ENCODE results near the gene TMEM222.
"Not testable (repeated sequence)": the region's sequence is repeated elsewhere in the genome, so short reads cannot be mapped to it uniquely, and the experiment has no call there.

TMEM222 gene

DNA sequence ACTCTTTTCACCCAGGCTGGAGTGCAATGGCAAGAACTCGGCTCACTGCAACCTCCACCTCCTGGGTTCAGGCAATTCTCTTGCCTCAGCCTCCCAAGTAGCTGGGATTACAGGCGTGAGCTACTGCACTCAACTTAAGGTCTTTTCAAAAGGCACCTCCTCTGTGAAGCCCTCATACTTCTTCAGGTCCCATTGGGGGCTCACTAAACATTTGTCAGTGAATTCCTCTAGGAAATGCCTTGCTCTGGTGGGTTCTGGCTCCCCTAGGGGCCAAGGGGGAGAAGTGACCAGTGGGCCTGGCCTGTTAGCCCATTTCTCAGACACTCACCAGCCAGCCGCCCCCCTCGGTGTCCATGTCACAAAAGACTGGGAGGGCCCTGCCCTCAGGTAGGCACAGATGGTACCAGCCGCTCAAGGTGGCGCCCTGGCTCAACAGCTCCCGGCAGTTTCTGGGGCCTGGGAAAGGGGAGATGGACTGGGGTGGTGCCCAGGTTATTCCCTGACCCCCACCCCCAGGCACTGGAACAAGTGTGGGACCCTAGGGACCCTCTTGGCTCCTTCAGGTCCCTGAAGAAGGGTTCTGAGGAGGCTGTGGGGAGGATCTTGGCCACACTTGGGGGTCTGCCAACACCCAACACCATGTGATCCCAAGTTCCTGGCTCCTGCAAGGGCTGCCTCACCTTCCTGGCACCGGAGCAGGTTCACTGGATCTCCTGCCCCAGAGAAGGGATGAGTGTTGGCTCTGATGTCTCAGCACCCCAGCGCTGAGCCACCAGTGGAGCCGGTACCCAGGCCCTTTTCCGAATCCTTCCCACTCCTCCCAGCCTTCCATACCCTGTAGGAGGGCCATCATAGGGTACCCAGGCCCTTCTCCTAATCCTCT is 51.1 kb downstream of the TMEM222 start:
- no peak overlapping the region for H3K27ac Mint-ChIP-seq
- H3K9me3 Mint-ChIP-seq, result no peaks in the 10 kb centered on the region
- peaks cover 0 to 8% of the 10 kb centered on the region in 2 donors for H3K27me3 Mint-ChIP-seq
- no peak for DNase-seq
- ATAC-seq (replicated peaks), result no peak
- H3K4me3 Mint-ChIP-seq, result no peak overlapping the region
- peaks cover 0 to 4% of the 10 kb centered on the region in 2 donors for H3K4me1 Mint-ChIP-seq (ENCODE audit: low read depth in 2 of 2)
- peaks cover 3% of the 10 kb centered on the region for H3K36me3 Mint-ChIP-seq (ENCODE audit: insufficient read depth)

DNA sequence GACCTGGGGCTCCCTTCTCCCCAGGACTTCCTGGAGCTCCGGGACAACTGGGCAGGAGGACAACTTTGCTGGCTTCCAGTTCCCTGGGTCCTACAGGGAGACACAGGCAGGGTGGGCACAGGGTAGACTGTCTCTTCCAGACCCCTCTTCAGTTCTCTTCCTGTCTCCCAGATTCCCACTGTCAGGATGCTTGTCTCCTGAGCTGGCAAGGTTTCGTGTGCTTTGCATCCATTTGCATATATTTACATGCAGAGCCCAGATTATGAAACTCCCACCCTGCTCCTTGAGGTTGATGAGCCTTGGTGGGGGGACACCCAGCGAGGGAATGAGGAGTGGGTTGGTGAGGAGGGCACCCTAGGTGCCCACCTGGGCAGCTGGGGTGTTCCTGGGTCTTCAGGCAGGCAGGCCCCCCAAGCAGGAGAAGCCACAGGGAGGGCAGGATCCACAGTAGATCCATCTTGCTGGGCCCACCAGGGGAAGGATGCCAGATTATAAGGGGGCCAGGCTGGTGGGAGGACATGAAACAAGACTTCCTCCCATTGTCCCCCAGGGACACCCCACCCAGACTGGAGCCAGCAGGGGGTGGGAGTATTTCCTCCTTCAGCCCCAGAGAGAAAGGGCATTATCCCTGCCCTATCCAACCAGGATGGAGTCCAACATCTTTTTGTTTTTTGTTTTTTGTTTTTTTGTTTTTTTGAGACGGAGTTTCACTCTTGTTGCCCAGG is 52.6 kb downstream of the TMEM222 start, which contains the start of gene FCN3:
Gene FCN3, minus strand, starts transcription at position 463 of the 725 bp plus-strand sequence. Its CDS starts 6 bp downstream, at position 457.
- peaks cover 0 to 4% of the 10 kb centered on the region in 2 donors for H3K4me1 Mint-ChIP-seq (ENCODE audit: low read depth in 2 of 2)
- H3K9me3 Mint-ChIP-seq, result no peaks in the 10 kb centered on the region
- no peaks in the 10 kb centered on the region for H3K36me3 Mint-ChIP-seq (ENCODE audit: insufficient read depth)
- DNase-seq (no peak), ATAC-seq (replicated peaks) (no peak)
- H3K4me3 Mint-ChIP-seq, result no peak within 1 kb of the TSS
- H3K27me3 Mint-ChIP-seq, result peaks cover 0 to 8% of the 10 kb centered on the region in 2 donors
- H3K27ac Mint-ChIP-seq, result peak within 1 kb of the TSS in 1 of 2 donors; percentile 44

DNA sequence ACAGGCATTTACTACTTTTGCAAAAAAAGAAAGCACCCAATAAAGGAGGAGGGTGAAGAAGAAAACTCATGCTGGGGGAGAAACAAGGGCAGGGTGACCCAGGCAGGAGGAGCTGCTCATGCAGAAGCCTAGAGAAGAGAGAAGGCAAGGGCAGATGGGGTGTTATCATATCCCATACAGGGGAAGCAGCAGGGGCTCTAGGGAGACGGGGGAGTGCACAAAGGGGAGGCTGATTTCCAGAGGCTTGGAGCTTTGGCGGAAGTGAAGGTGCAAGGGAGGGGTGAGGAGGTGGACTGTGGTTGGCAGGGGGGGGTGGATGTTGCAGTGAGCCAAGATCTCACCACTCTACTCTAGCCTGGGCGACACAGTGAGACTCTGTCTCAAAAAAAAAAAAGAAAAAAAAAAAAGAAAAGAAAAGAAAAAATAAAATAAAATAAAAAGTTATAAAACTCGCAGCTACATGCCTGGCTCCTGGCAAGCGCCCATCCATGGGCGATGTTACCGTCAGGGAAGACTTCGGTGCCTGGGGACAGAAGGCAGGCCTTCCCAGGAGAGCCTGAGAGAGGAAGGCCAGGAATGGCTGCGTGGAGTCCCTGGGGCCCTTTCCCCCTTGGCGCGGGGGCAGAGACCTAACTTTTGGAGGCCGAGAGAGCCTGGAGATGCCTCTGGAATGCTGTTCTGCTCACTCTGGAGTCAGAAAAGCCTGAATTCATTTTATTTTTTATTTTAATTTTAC is 56.0 kb downstream of the TMEM222 start:
- Mint-ChIP-seq H3K36me3 (ENCODE audit: insufficient read depth) (no peaks in the 10 kb centered on the region), H3K4me1 (ENCODE audit: low read depth in 2 of 2) (peaks cover 0 to 4% of the 10 kb centered on the region in 2 donors), H3K27ac (no peak overlapping the region), H3K9me3 (no peaks in the 10 kb centered on the region), H3K4me3 (no peak overlapping the region), H3K27me3 (peaks cover 0 to 13% of the 10 kb centered on the region in 2 donors)
- no peak for ATAC-seq (replicated peaks)
- DNase-seq, result no peak

DNA sequence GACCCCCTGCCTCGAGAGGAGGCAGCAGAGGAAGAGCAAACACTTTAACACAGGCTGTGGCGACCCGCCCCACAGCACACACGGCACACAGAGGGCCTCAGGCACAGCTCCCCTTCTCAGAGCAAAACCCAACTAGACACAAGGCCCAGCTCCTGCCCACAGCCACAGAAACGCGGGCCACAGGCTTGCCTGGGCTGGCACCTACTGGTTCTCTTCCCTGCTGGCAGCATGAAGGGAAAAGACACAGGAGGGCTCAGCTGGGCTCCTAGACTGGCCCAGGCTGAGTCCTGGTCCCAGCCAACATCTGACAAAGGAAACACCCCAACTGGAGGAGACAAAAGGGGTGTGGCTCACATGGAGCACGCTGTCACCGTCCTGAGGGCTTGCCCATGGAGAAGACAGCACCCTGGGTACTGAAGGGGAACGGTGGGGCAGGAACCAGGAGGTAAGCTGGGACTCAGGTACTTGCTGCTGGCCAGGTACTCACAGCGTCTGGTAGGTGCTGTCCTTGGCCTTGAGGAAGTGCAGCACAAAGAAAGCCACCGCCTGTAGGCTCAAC is 57.7 kb downstream of the TMEM222 start:
- Mint-ChIP-seq H3K4me1 (ENCODE audit: low read depth in 2 of 2) (peaks cover 0 to 2% of the 10 kb centered on the region in 2 donors), H3K27me3 (peaks cover 0 to 13% of the 10 kb centered on the region in 2 donors), H3K27ac (no peak overlapping the region), H3K36me3 (ENCODE audit: insufficient read depth) (no peaks in the 10 kb centered on the region), H3K4me3 (no peak overlapping the region), H3K9me3 (no peaks in the 10 kb centered on the region)
- ATAC-seq (replicated peaks) (no peak), DNase-seq (no peak)

DNA sequence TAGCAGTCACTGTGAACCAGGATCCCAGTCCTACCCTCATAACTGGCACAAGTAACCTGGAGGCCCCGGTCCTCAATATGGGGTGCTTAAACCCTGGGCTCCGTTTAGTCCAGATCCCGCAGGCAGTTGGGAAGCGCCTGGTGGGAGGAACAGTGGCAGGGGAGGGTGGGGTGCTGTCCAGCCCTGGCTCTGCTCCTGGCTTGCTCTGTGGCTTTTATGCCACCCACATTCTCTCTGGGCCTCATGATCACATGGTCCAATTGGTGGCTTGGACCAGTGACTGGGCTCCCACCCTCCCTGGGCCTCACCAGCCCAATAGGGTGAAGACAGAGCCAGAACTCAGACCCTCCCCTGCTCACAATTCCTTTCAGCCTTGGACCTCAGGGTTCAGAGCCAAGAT is 58.3 kb downstream of the TMEM222 start:
- no peak for ATAC-seq (replicated peaks)
- Mint-ChIP-seq H3K27me3 (peaks cover 0 to 12% of the 10 kb centered on the region in 2 donors), H3K9me3 (no peaks in the 10 kb centered on the region), H3K4me1 (ENCODE audit: low read depth in 2 of 2) (peaks cover 0 to 2% of the 10 kb centered on the region in 2 donors), H3K4me3 (no peak overlapping the region), H3K27ac (no peak overlapping the region), H3K36me3 (ENCODE audit: insufficient read depth) (no peaks in the 10 kb centered on the region)
- no peak for DNase-seq

DNA sequence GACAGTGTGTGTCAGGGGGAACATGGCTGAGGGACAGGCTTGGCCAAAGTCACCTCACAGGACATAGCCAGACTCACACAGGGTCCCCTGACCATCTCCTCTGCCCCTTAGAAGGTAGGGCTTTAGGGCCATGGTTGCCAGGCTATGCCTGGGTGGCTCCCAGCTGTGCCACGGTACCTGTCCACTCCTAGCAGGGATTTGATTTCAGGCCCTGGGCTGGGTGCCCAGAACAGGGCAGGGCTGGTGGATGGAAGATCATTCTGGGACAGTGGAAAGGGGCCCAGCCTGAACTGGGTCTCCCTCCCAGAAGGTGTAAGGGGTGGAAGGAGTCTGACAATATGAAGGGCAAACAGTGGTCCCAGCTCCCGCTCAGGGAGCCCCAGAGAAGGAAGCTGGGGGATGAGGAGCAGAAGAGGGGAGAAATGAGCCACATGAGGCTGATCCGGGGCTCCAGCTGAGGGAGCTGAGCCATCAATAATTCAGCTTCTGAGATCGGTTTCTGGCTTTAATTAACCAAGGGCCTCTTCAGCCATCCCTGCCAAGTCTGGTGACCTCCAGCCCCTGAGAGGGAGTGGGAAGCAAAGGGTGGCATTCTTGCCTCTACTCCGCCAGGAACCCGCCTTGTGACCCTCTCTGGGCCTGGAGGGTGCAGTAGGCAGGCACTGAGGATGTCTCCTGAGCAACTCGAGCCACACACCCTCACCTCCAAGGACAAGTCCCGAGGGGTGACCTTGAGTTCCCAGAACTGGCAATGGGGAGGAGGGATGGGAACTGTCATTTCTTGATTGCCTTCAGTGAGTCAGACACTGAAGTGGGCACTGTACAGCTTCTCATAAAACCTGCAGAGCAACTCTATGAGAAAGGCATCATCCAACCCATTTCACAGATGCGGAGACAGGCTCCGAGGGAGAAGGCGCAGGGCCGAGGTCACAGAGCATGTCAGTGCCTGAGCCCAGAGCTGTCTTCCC is 59.1 kb downstream of the TMEM222 start:
- ATAC-seq (replicated peaks) (no peak), DNase-seq (no peak)
- Mint-ChIP-seq H3K27ac (no peak overlapping the region), H3K27me3 (peaks cover 0 to 6% of the 10 kb centered on the region in 2 donors), H3K4me3 (no peak overlapping the region), H3K4me1 (ENCODE audit: low read depth in 2 of 2) (peaks cover 0 to 2% of the 10 kb centered on the region in 2 donors), H3K9me3 (no peaks in the 10 kb centered on the region), H3K36me3 (ENCODE audit: insufficient read depth) (peaks cover under 1% of the 10 kb centered on the region)

DNA sequence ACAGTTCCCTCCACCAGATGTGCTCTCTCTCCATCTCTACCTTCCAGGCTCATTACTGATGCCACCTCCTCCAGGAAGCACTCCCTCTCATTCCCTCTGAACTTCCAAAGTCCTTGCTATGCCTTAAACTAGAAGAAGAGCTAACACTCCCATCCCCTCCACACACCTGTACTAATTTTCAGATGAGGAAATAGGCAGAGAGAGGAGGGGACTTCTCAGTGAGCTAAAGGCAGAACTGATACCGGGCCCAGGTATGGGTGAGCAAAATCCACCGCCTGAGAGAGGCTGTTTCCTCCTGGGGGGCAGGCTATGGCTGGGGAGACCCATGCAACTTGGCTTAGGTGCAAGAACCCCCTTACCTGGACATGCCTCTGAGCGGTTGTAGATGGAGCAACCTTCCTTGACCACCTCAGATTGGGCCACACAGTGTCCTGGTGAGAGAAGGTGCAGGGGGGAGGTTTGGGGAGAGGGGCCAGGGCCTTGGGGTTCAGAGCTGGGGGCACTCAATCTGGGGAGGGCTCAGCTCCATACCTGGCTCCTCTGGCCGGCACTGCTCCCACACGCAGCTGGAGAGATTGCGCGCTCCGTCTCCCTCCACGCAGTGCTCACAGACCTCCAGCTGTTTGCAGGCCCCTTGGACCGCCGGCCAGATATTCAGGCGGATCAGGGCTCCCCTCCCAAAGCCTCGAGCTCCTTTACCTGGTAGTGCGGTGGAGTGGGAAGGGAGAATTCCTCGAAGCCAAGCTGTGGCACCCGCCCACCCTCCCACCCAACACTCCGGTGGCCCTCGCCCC is 60.2 kb downstream of the TMEM222 start:
- ATAC-seq (replicated peaks), result no peak
- Mint-ChIP-seq H3K4me3 (no peak overlapping the region), H3K9me3 (no peaks in the 10 kb centered on the region), H3K27ac (peak overlapping the region in 1 of 2 donors; percentile 3), H3K4me1 (ENCODE audit: low read depth in 2 of 2) (peaks cover 0 to 2% of the 10 kb centered on the region in 2 donors), H3K27me3 (peaks cover 0 to 6% of the 10 kb centered on the region in 2 donors), H3K36me3 (ENCODE audit: insufficient read depth) (peaks cover 3% of the 10 kb centered on the region)
- no peak for DNase-seq

DNA sequence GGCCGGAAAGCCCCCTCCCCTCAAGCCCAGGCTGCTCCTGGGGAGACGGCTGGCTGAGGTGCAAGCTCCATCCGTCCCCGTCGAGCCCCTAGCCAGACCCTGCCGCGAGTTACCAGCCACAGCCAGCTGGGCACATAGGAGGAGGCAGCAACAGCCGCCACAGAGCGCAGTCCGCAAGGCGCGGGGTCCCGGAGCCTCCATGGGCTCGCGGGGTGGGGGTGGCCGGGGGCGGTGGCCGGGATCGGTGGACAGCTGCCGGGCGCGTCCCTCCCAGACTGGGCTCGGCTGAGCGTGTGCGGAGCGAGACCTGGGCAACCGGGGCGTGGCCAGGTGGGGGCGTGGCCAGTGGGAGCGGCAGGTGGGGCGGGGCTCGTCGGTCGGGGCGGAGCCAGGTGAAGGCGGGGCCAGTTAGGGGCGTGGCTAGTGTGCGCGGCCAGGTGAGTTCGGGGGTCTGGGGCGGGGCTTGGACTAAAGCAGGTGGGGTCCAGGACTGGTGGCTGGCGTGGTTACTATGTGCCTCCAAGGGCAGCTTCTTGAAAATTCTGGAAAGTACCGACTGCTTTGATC is 61.2 kb downstream of the TMEM222 start, which contains the start of gene CD164L2:
Gene CD164L2, minus strand, starts transcription at position 295 of the 567 bp plus-strand sequence. Its CDS starts 94 bp downstream, at position 201.
- ATAC-seq (replicated peaks) (peak; percentile 69), DNase-seq (peak in 2 of 3 experiments; percentile 35 to 39)
- Mint-ChIP-seq H3K9me3 (no peaks in the 10 kb centered on the region), H3K27ac (peak within 1 kb of the TSS in 1 of 2 donors; percentile 3), H3K4me1 (ENCODE audit: low read depth in 2 of 2) (peaks cover 0 to 2% of the 10 kb centered on the region in 2 donors), H3K4me3 (no peak within 1 kb of the TSS), H3K27me3 (peaks cover 0 to 6% of the 10 kb centered on the region in 2 donors), H3K36me3 (ENCODE audit: insufficient read depth) (peaks cover 3% of the 10 kb centered on the region)

DNA sequence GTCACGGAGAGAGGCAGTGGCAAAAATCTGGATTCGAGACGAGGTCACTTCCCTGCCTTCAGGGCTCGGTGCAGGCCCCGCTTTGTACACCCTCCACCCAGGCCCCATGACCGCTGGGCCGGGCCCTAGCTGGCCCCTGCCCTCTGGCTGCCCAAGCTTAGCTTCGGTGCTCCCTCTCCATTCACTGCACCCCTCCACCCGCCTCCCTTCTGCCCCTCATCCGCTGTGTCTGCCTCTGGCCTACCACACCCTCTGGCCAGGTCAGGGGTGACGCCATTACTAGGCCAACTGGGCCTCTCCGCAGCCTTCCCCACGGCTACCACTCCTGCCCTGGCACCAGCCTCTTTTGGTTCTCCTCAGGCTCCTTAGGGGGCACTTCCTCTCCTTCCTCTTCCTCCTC is 61.7 kb downstream of the TMEM222 start:
- peaks cover 3 to 10% of the 10 kb centered on the region in 2 donors for H3K27me3 Mint-ChIP-seq
- no peaks in the 10 kb centered on the region for H3K9me3 Mint-ChIP-seq
- peaks cover 3% of the 10 kb centered on the region for H3K36me3 Mint-ChIP-seq (ENCODE audit: insufficient read depth)
- ATAC-seq (replicated peaks), result no peak
- H3K27ac Mint-ChIP-seq, result no peak overlapping the region
- DNase-seq, result no peak
- no peak overlapping the region for H3K4me3 Mint-ChIP-seq
- H3K4me1 Mint-ChIP-seq (ENCODE audit: low read depth in 2 of 2), result peaks cover 0 to 5% of the 10 kb centered on the region in 2 donors

DNA sequence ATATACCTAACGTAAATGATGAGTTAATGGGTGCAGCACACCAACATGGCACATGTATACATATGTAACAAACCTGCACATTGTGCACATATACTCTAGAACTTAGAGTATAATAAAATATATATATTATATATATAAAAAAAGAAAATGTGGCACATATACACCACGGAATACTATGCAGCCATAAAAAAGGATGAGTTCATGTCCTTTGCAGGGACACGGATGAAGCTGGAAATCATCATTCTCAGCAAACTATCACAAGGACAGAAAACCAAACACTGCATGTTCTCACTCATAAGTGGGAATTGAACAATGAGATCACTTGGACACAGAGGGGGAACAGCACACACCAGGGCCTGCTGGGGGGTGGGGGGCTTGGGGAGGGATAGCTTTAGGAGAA is 62.8 kb downstream of the TMEM222 start:
- not testable (repeated sequence) for H3K27ac Mint-ChIP-seq; H3K4me3 Mint-ChIP-seq; H3K9me3 Mint-ChIP-seq; ATAC-seq (replicated peaks); H3K4me1 Mint-ChIP-seq (ENCODE audit: low read depth in 2 of 2); H3K36me3 Mint-ChIP-seq (ENCODE audit: insufficient read depth); DNase-seq
- peaks cover 4 to 13% of the 10 kb centered on the region in 2 donors for H3K27me3 Mint-ChIP-seq
